HEK293 (cell line): Measurements from ENCODE around the gene TSPOAP1.

Experiments
- HOXA7 ChIP-seq: sonication (generic); formaldehyde crosslinking; IDR thresholded peaks from 2 replicates; pipeline ENCODE4 v1.8.1; 2022; ENCODE audit warnings: missing genetic modification reagents, borderline replicate concordance
- SP2 ChIP-seq: fragments of 450-650 bp; formaldehyde crosslinking; IDR thresholded peaks from 2 replicates; pipeline ENCODE4 v1.5.1; 2016; ENCODE audit warnings: missing biosample characterization, missing genetic modification characterization
- ZNF548 ChIP-seq: fragments of 450-650 bp; formaldehyde crosslinking; IDR thresholded peaks from 2 replicates; pipeline ENCODE4 v1.5.1; 2016; ENCODE audit warnings: missing biosample characterization, missing genetic modification characterization
- ZNF626 ChIP-seq: fragments of 450-650 bp; sonication (Bioruptor Pico); formaldehyde crosslinking; IDR thresholded peaks from 2 replicates; pipeline ENCODE4 v1.5.1; 2018; ENCODE audit warnings: missing biosample characterization, missing genetic modification characterization, inconsistent platforms
- ZNF830 ChIP-seq: fragments of 450-650 bp; IDR thresholded peaks from 2 replicates; pipeline ENCODE4 v1.5.0; 2018; ENCODE audit warnings: missing biosample characterization, missing genetic modification characterization, low read depth, mild to moderate bottlenecking, moderate library complexity
- TF ChIP-seq, protein P1 (sequence below): fragments of 450-650 bp; formaldehyde crosslinking; IDR thresholded peaks from 2 replicates; pipeline ENCODE4 v1.5.1; 2016; ENCODE audit warnings: missing biosample characterization, missing genetic modification characterization
- TF ChIP-seq, protein P2 (sequence below): fragments of 450-650 bp; formaldehyde crosslinking; IDR thresholded peaks from 2 replicates; pipeline ENCODE4 v1.5.1; 2016; ENCODE audit warnings: missing biosample characterization, missing genetic modification characterization

DNA sequence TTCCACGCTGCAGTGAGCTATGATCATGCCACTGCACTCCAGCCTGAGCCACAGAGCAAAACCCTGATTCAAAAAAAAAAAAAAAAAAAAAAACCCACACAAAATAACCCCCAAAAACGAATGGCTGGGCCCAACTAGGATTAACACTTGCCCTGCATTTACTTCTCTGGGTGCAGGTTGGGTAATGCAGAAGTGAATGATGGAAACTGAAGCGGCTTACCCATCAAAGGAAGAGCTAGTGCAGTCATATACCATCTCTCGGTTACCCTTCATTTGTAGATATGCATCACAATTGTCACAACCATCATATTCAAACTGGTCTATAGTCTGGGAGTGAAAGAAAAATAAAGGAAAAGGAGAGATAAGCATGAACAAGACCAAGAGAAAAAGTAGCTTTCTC lies 22.6 kb upstream of the TSPOAP1 start:
- TF ChIP-seq, protein P1, sequence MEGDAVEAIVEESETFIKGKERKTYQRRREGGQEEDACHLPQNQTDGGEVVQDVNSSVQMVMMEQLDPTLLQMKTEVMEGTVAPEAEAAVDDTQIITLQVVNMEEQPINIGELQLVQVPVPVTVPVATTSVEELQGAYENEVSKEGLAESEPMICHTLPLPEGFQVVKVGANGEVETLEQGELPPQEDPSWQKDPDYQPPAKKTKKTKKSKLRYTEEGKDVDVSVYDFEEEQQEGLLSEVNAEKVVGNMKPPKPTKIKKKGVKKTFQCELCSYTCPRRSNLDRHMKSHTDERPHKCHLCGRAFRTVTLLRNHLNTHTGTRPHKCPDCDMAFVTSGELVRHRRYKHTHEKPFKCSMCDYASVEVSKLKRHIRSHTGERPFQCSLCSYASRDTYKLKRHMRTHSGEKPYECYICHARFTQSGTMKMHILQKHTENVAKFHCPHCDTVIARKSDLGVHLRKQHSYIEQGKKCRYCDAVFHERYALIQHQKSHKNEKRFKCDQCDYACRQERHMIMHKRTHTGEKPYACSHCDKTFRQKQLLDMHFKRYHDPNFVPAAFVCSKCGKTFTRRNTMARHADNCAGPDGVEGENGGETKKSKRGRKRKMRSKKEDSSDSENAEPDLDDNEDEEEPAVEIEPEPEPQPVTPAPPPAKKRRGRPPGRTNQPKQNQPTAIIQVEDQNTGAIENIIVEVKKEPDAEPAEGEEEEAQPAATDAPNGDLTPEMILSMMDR (tag by site-specific recombination), result no peak
- TF ChIP-seq ZNF626 (tag by site-specific recombination) (no peak), ZNF548 (tag by site-specific recombination) (no peak), ZNF830 (tag by site-specific recombination) (no peak), HOXA7 (CRISPR knock-in tag) (no peak), SP2 (tag by site-specific recombination) (no peak)
- TF ChIP-seq, protein P2, sequence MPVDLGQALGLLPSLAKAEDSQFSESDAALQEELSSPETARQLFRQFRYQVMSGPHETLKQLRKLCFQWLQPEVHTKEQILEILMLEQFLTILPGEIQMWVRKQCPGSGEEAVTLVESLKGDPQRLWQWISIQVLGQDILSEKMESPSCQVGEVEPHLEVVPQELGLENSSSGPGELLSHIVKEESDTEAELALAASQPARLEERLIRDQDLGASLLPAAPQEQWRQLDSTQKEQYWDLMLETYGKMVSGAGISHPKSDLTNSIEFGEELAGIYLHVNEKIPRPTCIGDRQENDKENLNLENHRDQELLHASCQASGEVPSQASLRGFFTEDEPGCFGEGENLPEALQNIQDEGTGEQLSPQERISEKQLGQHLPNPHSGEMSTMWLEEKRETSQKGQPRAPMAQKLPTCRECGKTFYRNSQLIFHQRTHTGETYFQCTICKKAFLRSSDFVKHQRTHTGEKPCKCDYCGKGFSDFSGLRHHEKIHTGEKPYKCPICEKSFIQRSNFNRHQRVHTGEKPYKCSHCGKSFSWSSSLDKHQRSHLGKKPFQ, result no peak
